LNCAP (cell line): ENCODE measurements around the gene NLGN1.

ENCODE experiments used
- CTCF ChIP-seq: fragments of 450-650 bp; IDR thresholded peaks from 2 replicates; pipeline ENCODE4 v1.5.1; 2017; ENCODE audit warnings: mild to moderate bottlenecking

NLGN1 gene

DNA sequence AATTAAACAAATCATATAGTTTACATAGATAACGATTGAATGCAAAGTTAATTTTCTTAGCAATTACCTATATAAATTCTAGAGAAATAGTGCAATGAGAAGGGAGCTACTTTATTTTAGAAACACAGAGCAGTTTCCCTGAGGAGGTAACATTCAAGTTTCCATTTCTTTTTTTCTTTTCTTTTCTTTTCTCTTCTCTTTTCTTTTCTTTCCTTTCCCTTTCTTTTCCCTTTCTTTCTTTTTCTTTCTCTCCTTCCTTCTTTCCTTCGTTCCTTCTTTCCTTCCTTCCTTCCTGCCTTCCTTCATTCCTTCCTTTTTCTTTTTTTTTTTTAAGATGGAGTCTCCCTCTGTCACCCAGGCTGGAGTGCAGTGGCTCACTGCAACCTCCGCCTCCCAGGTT lies 417.3 kb downstream of the NLGN1 start:
- no peak for TF ChIP-seq CTCF

GRCh38 chr3:173819368-173819767 lies 421.8 kb downstream of the NLGN1 start:
- no peak for TF ChIP-seq CTCF

- TF ChIP-seq CTCF = no peak
Measured at GRCh38 chr3:173823911-173824460, 426.4 kb downstream of the NLGN1 start.

- no peak for TF ChIP-seq CTCF
Measured at GRCh38 chr3:173825730-173826129, 428.2 kb downstream of the NLGN1 start.

GRCh38 chr3:173826416-173826815 lies 428.9 kb downstream of the NLGN1 start:
- TF ChIP-seq CTCF = no peak

DNA sequence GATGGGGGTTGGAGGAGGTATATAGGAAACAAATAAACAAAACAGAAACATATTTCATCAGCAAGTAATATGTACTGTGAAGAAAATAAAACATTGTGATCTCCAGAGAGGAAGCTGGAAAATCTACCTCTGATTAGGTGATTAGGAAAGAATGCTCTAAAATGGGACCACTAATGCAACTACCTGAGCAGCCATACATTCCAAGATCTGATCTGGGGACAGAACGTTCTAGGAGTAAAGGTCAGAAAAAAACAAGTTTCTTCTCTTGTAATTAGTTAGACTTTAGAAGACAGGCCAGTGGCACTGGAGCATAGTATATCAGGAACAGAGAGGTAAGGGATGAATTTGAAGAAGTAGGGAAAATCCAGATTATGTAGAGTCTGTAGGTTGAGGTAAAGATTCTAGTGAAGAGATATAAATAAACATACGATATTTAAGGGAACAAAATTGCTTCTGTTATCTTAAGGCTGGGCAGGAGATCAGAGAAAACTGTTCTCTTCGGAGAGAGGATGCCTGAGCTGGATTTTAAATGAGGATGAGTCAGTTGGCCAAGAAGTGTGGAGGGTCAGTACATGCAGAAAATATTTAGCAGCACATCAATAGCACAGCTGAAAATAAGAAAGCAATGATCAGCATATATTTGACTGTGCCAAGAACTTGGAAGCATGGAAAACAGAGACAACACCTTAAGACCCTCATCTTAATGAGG lies 429.5 kb downstream of the NLGN1 start:
- TF ChIP-seq CTCF = no peak

DNA sequence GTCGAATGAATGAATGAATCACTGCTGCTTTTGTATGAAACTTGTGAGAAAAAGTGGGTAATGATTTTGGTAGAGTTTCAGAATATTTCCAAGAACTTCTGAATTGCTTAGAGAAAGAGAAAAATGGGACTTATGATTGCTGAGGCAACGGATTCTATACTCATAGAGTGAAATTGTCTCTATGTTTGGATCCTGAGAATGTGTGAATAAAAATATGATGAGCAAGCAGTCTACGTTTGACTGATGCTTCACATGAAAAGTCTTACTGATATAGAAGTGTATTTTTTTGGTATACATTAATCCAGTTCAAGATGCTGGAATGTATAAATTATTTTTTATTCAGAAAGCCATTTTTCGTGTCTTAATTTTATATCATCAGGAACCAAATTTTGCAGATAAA lies 441.1 kb downstream of the NLGN1 start:
- no peak for TF ChIP-seq CTCF

GRCh38 chr3:173839859-173840258 lies 442.3 kb downstream of the NLGN1 start:
- TF ChIP-seq CTCF = no peak
